GM23248 (cell line): Measurements from ENCODE around the gene PSD. TPM values are rescaled to one million over a fixed set of nuclear protein-coding genes. Genes with fewer than 3 reads are reported as not detected.

Experiments
- DNase-seq: peaks from one replicate; pipeline ENCODE4 v3.0.0-alpha.2; 2015
- H2AFZ ChIP-seq: fragments of 200-600 bp; sonication (generic); 2 replicates; pipeline ENCODE4 v1.6.1; 2016; ENCODE audit warnings: antibody characterized with exemption
- H3F3A ChIP-seq: fragments of 200-600 bp; sonication (generic); 2 replicates; pipeline ENCODE4 v1.6.1; 2016; ENCODE audit warnings: mild to moderate bottlenecking, antibody characterized with exemption, mixed run types; ENCODE audit not compliant: insufficient read depth
- H3K27ac ChIP-seq: fragments of 200-600 bp; sonication (generic); 2 replicates; pipeline ENCODE4 v1.5.1; 2016; ENCODE audit warnings: mild to moderate bottlenecking
- H3K27me3 ChIP-seq: fragments of 200-600 bp; sonication (generic); replicated peaks from 2 replicates; pipeline ENCODE4 v1.6.1; 2016; ENCODE audit warnings: mild to moderate bottlenecking; ENCODE audit not compliant: insufficient read depth
- H3K36me3 ChIP-seq: fragments of 200-600 bp; sonication (generic); 2 replicates; pipeline ENCODE4 v1.6.1; 2016; ENCODE audit warnings: low read depth, mild to moderate bottlenecking
- H3K4me1 ChIP-seq: fragments of 200-600 bp; sonication (generic); 2 replicates; pipeline ENCODE4 v1.6.1; 2016; ENCODE audit warnings: mild to moderate bottlenecking; ENCODE audit not compliant: insufficient read depth
- H3K4me2 ChIP-seq: fragments of 200-600 bp; sonication (generic); one replicate; pipeline ENCODE4 v1.6.1; 2016; ENCODE audit warnings: mild to moderate bottlenecking; ENCODE audit not compliant: unreplicated experiment
- H3K4me3 ChIP-seq: fragments of 200-600 bp; sonication (generic); 2 replicates; pipeline ENCODE4 v1.5.1; 2016; ENCODE audit warnings: mild to moderate bottlenecking
- H3K79me2 ChIP-seq: fragments of 200-600 bp; sonication (generic); 2 replicates; pipeline ENCODE4 v1.6.1; 2016; ENCODE audit warnings: mild to moderate bottlenecking; ENCODE audit not compliant: insufficient read depth
- H3K9ac ChIP-seq: fragments of 200-600 bp; sonication (generic); 2 replicates; pipeline ENCODE4 v1.6.1; 2016; ENCODE audit warnings: mild to moderate bottlenecking
- H3K9me2 ChIP-seq: fragments of 200-600 bp; sonication (generic); 2 replicates; pipeline ENCODE4 v1.6.1; 2016; ENCODE audit warnings: mixed run types, mild to moderate bottlenecking, moderate library complexity; ENCODE audit not compliant: insufficient read depth
- H3K9me3 ChIP-seq: fragments of 200-600 bp; sonication (generic); one replicate; pipeline ENCODE4 v1.6.1; 2017; ENCODE audit warnings: low read depth
- H4K20me1 ChIP-seq: fragments of 200-600 bp; sonication (generic); 2 replicates; pipeline ENCODE4 v1.6.0; 2016; ENCODE audit not compliant: insufficient read depth
- EZH2 ChIP-seq: fragments of 200-600 bp; sonication (generic); IDR thresholded peaks from 2 replicates; pipeline ENCODE4 v1.6.1; 2018; ENCODE audit warnings: antibody characterized with exemption, mild to moderate bottlenecking; ENCODE audit not compliant: insufficient read depth, poor library complexity, severe bottlenecking
- EZH2phosphoT487 ChIP-seq: fragments of 200-600 bp; sonication (generic); IDR thresholded peaks from 2 replicates; pipeline ENCODE4 v1.6.1; 2018; ENCODE audit warnings: antibody characterized with exemption, moderate library complexity, mild to moderate bottlenecking, low read depth; ENCODE audit not compliant: insufficient read depth
- WGBS, 2 experiments: methylation state at CpG; one replicate each; pipeline ENCODE4 v1.1.6; 2015 to 2017; ENCODE audit warnings: low lambda C conversion rate in 2 of 2, low coverage in 1 of 2; ENCODE audit errors: missing lambda C conversion rate in 2 of 2; 5-methylcytosine and 5-hydroxymethylcytosine counted together
- in situ Hi-C: fragments of 300-500 bp; cut with MboI; formaldehyde crosslinking; loops from 2 replicates; pipeline ENCODE4 v1.15.0; 2020
- polyA plus RNA-seq: library from polyadenylated mRNA; unstranded; fragments of >200 nt; fragmentation: Nextera tagmentation; extraction: Ambion mirVana; gene quantifications from 2 replicates; pipeline ENCODE4 v1.2.1, GENCODE V29; 2016
- total RNA-seq: library from RNA; depleted of rRNA; stranded (reverse); fragments of >200 nt; shearing (Covaris generic); gene quantifications from 2 replicates; pipeline ENCODE4 v1.2.3, GENCODE V29; 2014

PSD gene
- total and polyA plus RNA-seq, 2 experiments from 2014 or later = 1.8 to 11.3 TPM

DNA sequence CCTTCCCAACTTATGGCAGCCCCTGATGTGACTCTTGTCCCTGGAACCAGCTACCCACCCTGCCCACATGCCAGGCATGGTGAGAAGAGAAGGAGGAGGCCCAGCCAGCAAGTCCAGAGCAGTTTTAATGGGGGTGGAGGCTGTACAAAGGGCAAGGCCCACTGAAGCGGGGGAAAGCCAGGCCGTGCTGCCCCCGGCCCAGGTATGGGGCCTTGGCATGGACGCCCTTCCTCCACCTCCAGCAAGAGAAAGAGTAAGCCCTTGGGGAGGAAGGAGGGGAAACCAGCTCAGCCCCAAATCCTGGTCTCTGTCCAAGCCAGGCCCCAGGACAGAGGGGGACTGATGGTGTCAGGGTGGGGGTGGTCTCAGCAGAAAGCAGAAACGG lies 16.1 kb downstream of the PSD start:
- Histone ChIP-seq H3K4me2 (no peak overlapping the region), H4K20me1 (no peaks in the 10 kb centered on the region), H3K79me2 (0 out of 2 replicates have a peak, but pooled peaks cover 3% of the 10 kb centered on the region), H3K9me3 (no peaks in the 10 kb centered on the region), H3F3A (no peaks in the 10 kb centered on the region), H3K27me3 (no peaks in the 10 kb centered on the region), H3K27ac (no peak overlapping the region), H2AFZ (no peak overlapping the region), H3K9me2 (no peaks in the 10 kb centered on the region), H3K9ac (no peak overlapping the region), H3K36me3 (no peaks in the 10 kb centered on the region), H3K4me3 (no peak overlapping the region), H3K4me1 (peaks cover 9% of the 10 kb centered on the region; the same call in 1 of the 2 replicates)
- 89 to 96% methylated on average over 5 of the region's 5 CpGs for WGBS, 2 experiments
- in situ Hi-C loops = no loop called here
- no peak for DNase-seq
- no peak for TF ChIP-seq EZH2
- no peak for TF ChIP-seq EZH2phosphoT487

DNA sequence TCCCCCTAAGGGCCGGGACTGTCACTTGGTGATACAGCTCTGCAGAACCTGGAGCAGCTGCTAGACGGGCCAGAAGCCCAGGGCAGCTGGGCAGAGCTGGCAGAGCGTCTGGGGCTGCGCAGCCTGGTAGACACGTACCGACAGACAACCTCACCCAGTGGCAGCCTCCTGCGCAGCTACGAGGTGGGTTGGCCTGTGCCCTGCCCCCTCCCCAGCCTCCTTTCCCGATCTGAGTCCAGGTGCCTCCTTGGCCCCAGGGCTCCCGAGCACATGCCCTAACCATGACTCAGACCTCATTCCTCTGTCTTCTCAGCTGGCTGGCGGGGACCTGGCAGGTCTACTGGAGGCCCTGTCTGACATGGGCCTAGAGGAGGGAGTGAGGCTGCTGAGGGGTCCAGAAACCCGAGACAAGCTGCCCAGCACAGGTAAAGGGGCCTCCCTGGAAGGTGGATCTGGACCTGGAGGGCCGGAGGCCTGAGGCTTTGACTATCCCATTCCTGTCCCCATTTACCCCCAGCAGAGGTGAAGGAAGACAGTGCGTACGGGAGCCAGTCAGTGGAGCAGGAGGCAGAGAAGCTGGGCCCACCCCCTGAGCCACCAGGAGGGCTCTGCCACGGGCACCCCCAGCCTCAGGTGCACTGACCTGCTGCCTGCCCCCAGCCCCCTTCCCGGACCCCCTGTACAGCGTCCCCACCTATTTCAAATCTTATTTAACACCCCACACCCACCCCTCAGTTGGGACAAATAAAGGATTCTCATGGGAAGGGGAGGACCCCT lies 16.7 kb downstream of the PSD start:
- peak; percentile 71 for DNase-seq
- Histone ChIP-seq H3K79me2 (0 out of 2 replicates have a peak, but pooled peaks cover 3% of the 10 kb centered on the region), H4K20me1 (no peaks in the 10 kb centered on the region), H3K9ac (no peak overlapping the region), H3K36me3 (no peaks in the 10 kb centered on the region), H3K4me1 (peaks cover 9% of the 10 kb centered on the region; the same call in 1 of the 2 replicates), H3K4me2 (no peak overlapping the region), H2AFZ (no peak overlapping the region), H3K9me2 (no peaks in the 10 kb centered on the region), H3F3A (no peaks in the 10 kb centered on the region), H3K27ac (no peak overlapping the region), H3K27me3 (no peaks in the 10 kb centered on the region), H3K9me3 (no peaks in the 10 kb centered on the region), H3K4me3 (no peak overlapping the region)
- in situ Hi-C loops = no loop called here
- no peak for TF ChIP-seq EZH2phosphoT487
- TF ChIP-seq EZH2 = no peak
- WGBS, 2 experiments = 77 to 89% methylated on average over 17 to 18 of the region's 18 CpGs

- no peak for TF ChIP-seq EZH2
- no peak for TF ChIP-seq EZH2phosphoT487
- Histone ChIP-seq H3K4me3 (no peak overlapping the region), H3K9me3 (no peaks in the 10 kb centered on the region), H3K4me1 (peaks cover 13% of the 10 kb centered on the region), H3K36me3 (no peaks in the 10 kb centered on the region), H3F3A (no peaks in the 10 kb centered on the region), H3K9me2 (no peaks in the 10 kb centered on the region), H4K20me1 (no peaks in the 10 kb centered on the region), H2AFZ (no peak overlapping the region), H3K4me2 (no peak overlapping the region), H3K79me2 (peaks cover 9% of the 10 kb centered on the region), H3K27ac (no peak overlapping the region), H3K9ac (no peak overlapping the region), H3K27me3 (no peaks in the 10 kb centered on the region)
- in situ Hi-C loops = no loop called here
- no peak for DNase-seq
- 77 to 82% methylated on average over 8 of the region's 8 CpGs for WGBS, 2 experiments
These were observed 17.3 kb downstream of the PSD start for GRCh38 chr10:102401342-102401654.

- in situ Hi-C loops = no loop called here
- no peaks in the 10 kb centered on the region for H3K36me3 ChIP-seq
- no peak for TF ChIP-seq EZH2
- TF ChIP-seq EZH2phosphoT487 = no peak
These were observed 17.8 kb downstream of the PSD start for GRCh38 chr10:102400598-102401341.

More at GRCh38 chr10:102400598-102401341, 17.8 kb downstream of the PSD start:
- peaks cover 14% of the 10 kb centered on the region for H3K79me2 ChIP-seq
- H3K27me3 ChIP-seq = no peaks in the 10 kb centered on the region
- H3K4me2 ChIP-seq = no peak overlapping the region
- 88 to 97% methylated on average over 14 to 22 of the region's 22 CpGs for WGBS, 2 experiments
- H3K9ac ChIP-seq = no peak overlapping the region
- no peak overlapping the region for H2AFZ ChIP-seq
- H3K27ac ChIP-seq = no peak overlapping the region
- H3K4me1 ChIP-seq = peaks cover 16% of the 10 kb centered on the region
- H3K9me3 ChIP-seq = no peaks in the 10 kb centered on the region
- no peaks in the 10 kb centered on the region for H4K20me1 ChIP-seq
- no peaks in the 10 kb centered on the region for H3F3A ChIP-seq
- no peak overlapping the region for H3K4me3 ChIP-seq
- no peak for DNase-seq
- no peaks in the 10 kb centered on the region for H3K9me2 ChIP-seq
